ENCODE measurements around the gene AFP. TPM values are rescaled to one million over a fixed set of nuclear protein-coding genes. Genes with fewer than 3 reads are reported as not detected.

The AFP gene
- total RNA-seq, 1 experiment from 2014 or later = not detected

DNA sequence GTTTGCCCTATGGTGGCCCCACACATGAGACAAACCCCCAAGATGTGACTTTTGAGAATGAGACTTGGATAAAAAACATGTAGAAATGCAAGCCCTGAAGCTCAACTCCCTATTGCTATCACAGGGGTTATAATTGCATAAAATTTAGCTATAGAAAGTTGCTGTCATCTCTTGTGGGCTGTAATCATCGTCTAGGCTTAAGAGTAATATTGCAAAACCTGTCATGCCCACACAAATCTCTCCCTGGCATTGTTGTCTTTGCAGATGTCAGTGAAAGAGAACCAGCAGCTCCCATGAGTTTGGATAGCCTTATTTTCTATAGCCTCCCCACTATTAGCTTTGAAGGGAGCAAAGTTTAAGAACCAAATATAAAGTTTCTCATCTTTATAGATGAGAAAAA lies 17.3 kb upstream of the AFP start:
- no peaks in the 10 kb centered on the region for H3K27me3 ChIP-seq (replicated peaks; ENCODE audit: insufficient read depth, low read depth, low read length, poor library complexity)
- TF ChIP-seq, protein P1, sequence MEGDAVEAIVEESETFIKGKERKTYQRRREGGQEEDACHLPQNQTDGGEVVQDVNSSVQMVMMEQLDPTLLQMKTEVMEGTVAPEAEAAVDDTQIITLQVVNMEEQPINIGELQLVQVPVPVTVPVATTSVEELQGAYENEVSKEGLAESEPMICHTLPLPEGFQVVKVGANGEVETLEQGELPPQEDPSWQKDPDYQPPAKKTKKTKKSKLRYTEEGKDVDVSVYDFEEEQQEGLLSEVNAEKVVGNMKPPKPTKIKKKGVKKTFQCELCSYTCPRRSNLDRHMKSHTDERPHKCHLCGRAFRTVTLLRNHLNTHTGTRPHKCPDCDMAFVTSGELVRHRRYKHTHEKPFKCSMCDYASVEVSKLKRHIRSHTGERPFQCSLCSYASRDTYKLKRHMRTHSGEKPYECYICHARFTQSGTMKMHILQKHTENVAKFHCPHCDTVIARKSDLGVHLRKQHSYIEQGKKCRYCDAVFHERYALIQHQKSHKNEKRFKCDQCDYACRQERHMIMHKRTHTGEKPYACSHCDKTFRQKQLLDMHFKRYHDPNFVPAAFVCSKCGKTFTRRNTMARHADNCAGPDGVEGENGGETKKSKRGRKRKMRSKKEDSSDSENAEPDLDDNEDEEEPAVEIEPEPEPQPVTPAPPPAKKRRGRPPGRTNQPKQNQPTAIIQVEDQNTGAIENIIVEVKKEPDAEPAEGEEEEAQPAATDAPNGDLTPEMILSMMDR (conservative IDR thresholded peaks at IDR 0.05; ENCODE audit: low read depth, low read length) = no peak
- no peaks in the 10 kb centered on the region for H3K9me3 ChIP-seq (ENCODE audit: low read depth, low read length, poor library complexity, severe bottlenecking)
- intact Hi-C loops (cut with micrococcal nuclease; ENCODE audit: unreplicated experiment) = no loop called here
- H3K36me3 ChIP-seq (ENCODE audit: insufficient read depth, low read length, poor library complexity, severe bottlenecking) = no peaks in the 10 kb centered on the region
- no peak overlapping the region for H3K27ac ChIP-seq (ENCODE audit: low read depth, low read length, poor library complexity, severe bottlenecking)
- ChIA-PET CTCF (no interaction called here), POLR2A (ENCODE audit: low non-redundant PET) (no interaction called here)
- BruUV-seq (replicated peaks) = no TSS peak
- DNase-seq (ENCODE audit: low spot score) = no peak
- H3K4me1 ChIP-seq (ENCODE audit: insufficient read depth, low read length, poor library complexity, severe bottlenecking) = no peaks in the 10 kb centered on the region
- H3K4me3 ChIP-seq (ENCODE audit: low read depth, low read length, poor library complexity, severe bottlenecking) = no peak overlapping the region

GRCh38 chr4:73419106-73420038 lies 16.6 kb upstream of the AFP start:
- Histone ChIP-seq H3K9me3 (ENCODE audit: low read depth, low read length, poor library complexity, severe bottlenecking) (no peaks in the 10 kb centered on the region), H3K36me3 (ENCODE audit: insufficient read depth, low read length, poor library complexity, severe bottlenecking) (no peaks in the 10 kb centered on the region), H3K4me3 (ENCODE audit: low read depth, low read length, poor library complexity, severe bottlenecking) (no peak overlapping the region), H3K4me1 (ENCODE audit: insufficient read depth, low read length, poor library complexity, severe bottlenecking) (no peaks in the 10 kb centered on the region), H3K27ac (ENCODE audit: low read depth, low read length, poor library complexity, severe bottlenecking) (no peak overlapping the region), H3K27me3 (replicated peaks; ENCODE audit: insufficient read depth, low read depth, low read length, poor library complexity) (no peaks in the 10 kb centered on the region)
- BruUV-seq (replicated peaks) = no TSS peak
- intact Hi-C loops (cut with micrococcal nuclease; ENCODE audit: unreplicated experiment) = no loop called here
- CTCF ChIA-PET = no interaction called here
- no peak for DNase-seq (ENCODE audit: low spot score)
- POLR2A ChIA-PET (ENCODE audit: low non-redundant PET) = no interaction called here
- TF ChIP-seq, protein P1 (conservative IDR thresholded peaks at IDR 0.05; ENCODE audit: low read depth, low read length) = no peak
- TF ChIP-seq EZH2 (IDR thresholded peaks at IDR 0.05; ENCODE audit: borderline replicate concordance, low read depth, low read length, poor library complexity, severe bottlenecking) = no peak

- POLR2A ChIA-PET (ENCODE audit: low non-redundant PET) = no interaction called here
- no peak overlapping the region for H3K27ac ChIP-seq (ENCODE audit: low read depth, low read length, poor library complexity, severe bottlenecking)
- CTCF ChIA-PET = no interaction called here
- H3K4me1 ChIP-seq (ENCODE audit: insufficient read depth, low read length, poor library complexity, severe bottlenecking) = no peaks in the 10 kb centered on the region
- intact Hi-C loops (cut with micrococcal nuclease; ENCODE audit: unreplicated experiment) = no loop called here
- no peaks in the 10 kb centered on the region for H3K9me3 ChIP-seq (ENCODE audit: low read depth, low read length, poor library complexity, severe bottlenecking)
- no peak for DNase-seq (ENCODE audit: low spot score)
- BruUV-seq (replicated peaks) = no TSS peak
- no peak for TF ChIP-seq EZH2 (IDR thresholded peaks at IDR 0.05; ENCODE audit: borderline replicate concordance, low read depth, low read length, poor library complexity, severe bottlenecking)
- TF ChIP-seq, protein P1 (conservative IDR thresholded peaks at IDR 0.05; ENCODE audit: low read depth, low read length) = no peak
- no peaks in the 10 kb centered on the region for H3K27me3 ChIP-seq (replicated peaks; ENCODE audit: insufficient read depth, low read depth, low read length, poor library complexity)
- H3K36me3 ChIP-seq (ENCODE audit: insufficient read depth, low read length, poor library complexity, severe bottlenecking) = no peaks in the 10 kb centered on the region
- no peak overlapping the region for H3K4me3 ChIP-seq (ENCODE audit: low read depth, low read length, poor library complexity, severe bottlenecking)
These were observed 15.4 kb upstream of the AFP start for GRCh38 chr4:73420615-73421014.

Measured in A673 (cell line).